Tibial nerve (tissue), 4 donors: ENCODE results near the gene C1orf116. TPM values are rescaled to one million over a fixed set of nuclear protein-coding genes. Genes with fewer than 3 reads are reported as not detected.

Experiments used
- DNase-seq, 2 donors: peaks; one replicate each; pipeline ENCODE4 v3.0.0-alpha.2; 2019; ENCODE audit warnings: low spot score in 2 of 2
- H3K27ac ChIP-seq, 4 donors: fragments of 200-600 bp; sonication (generic) in 3 of 4; one replicate each; pipeline ENCODE4 v1.5.1; 2017 to 2019; ENCODE audit warnings: mild to moderate bottlenecking in 1 of 4
- H3K27me3 ChIP-seq, 2 donors: fragments of 200-600 bp; sonication (generic) in 1 of 2; one replicate each; pipeline versions ENCODE4 v1.5.1 to v1.6.0; 2017 to 2019
- H3K36me3 ChIP-seq, 3 donors: fragments of 200-600 bp; sonication (generic); one replicate each; pipeline ENCODE4 v1.5.1; 2018 to 2019
- H3K4me1 ChIP-seq, 4 donors: fragments of 200-600 bp; sonication (generic) in 3 of 4; one replicate each; pipeline ENCODE4 v1.5.1; 2017 to 2019
- H3K4me3 ChIP-seq, 4 donors: fragments of 200-600 bp; sonication (generic) in 3 of 4; one replicate each; pipeline ENCODE4 v1.5.1; 2017 to 2019; ENCODE audit warnings: mild to moderate bottlenecking in 1 of 4, moderate library complexity in 1 of 4
- H3K9me3 ChIP-seq, 4 donors: fragments of 200-600 bp; sonication (generic) in 3 of 4; one replicate each; pipeline ENCODE4 v1.5.1; 2017 to 2019
- CTCF ChIP-seq, 5 experiments: fragments of 200-600 bp in 3 of 5; fragments of 450-650 bp in 2 of 5; sonication (generic) in 3 of 5; IDR thresholded peaks; one replicate each; pipeline ENCODE4 v1.5.1; 2016 to 2019; ENCODE audit warnings: antibody characterized with exemption in 5 of 5, mild to moderate bottlenecking in 3 of 5, moderate library complexity in 2 of 5
- EP300 ChIP-seq, 2 donors: sonication (generic); formaldehyde crosslinking; IDR thresholded peaks; one replicate each; pipeline ENCODE4 v1.6.1; 2017; ENCODE audit warnings: antibody characterized with exemption in 2 of 2, mild to moderate bottlenecking in 1 of 2
- POLR2A ChIP-seq, 2 donors: fragments of 450-650 bp; IDR thresholded peaks; one replicate each; pipeline ENCODE4 v1.6.1; 2017; ENCODE audit warnings: antibody characterized with exemption in 2 of 2, mild to moderate bottlenecking in 2 of 2, moderate library complexity in 2 of 2
- WGBS, 2 donors: methylation state at CpG; one replicate each; pipeline ENCODE4 v1.1.5; 2018; 5-methylcytosine and 5-hydroxymethylcytosine counted together
- total RNA-seq, 4 donors: library from RNA; depleted of rRNA; stranded (reverse); fragments of >200 nt; gene quantifications; one replicate each; pipeline ENCODE4 v1.1.0, GENCODE V29; 2016

C1orf116 gene
- total RNA-seq, 4 donors from 2014 or later, result 0.44 TPM; not detected in 3

DNA sequence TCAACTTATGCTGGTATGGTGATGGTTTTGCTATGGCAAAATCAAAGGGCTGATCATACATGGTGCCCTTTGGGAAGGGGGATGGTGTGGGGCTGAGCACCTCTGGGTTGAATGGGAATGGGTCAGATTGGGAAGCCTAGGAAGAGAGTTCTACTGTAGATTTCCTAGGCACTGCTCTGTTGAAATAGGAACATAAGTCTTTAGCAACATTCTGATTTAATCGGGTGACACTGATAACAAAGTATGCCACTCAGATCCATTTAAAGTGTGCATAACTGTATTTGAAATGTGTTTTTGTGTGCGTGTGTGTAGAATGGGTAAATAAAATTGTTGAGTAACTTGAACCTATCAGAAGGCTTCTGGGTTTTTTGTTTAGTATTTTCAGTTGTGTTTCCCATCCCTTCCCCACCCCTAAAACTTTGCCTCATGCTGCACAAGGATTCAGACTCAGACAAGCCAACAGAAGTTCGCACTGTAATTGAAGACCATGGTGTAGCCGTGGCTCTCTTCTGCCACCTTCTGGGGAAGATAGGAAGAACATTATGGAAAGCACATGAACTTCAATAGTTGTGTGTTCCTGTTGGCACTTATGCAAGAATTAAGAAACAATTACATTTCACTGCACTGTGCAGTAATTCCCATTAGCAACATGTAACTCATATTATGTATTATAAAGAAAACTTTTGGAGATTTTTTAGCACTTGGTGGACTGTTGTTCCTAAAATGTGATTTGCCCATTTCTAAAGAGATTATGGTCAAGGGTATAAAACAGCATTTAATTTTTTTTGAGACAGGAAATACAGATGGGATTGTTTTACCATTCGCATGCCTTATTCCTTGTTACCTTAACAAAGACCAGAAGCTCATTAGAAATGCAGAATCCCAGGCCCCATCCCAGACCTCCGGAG, 45.2 kb upstream of the C1orf116 start:
- Histone ChIP-seq H3K27ac (peak overlapping the region in 3 of 4 donors; percentile 29 to 53 (median 33)), H3K27me3 (no peaks in the 10 kb centered on the region), H3K4me1 (peaks cover 0 to 5% (median 0%) of the 10 kb centered on the region in 4 donors), H3K4me3 (no peak overlapping the region), H3K36me3 (peaks cover 0 to 24% (median 0%) of the 10 kb centered on the region in 3 donors), H3K9me3 (no peaks in the 10 kb centered on the region)
- WGBS, 2 donors, result 35 to 42% methylated on average over 6 of the region's 6 CpGs
- peak; percentile 26 to 90 for DNase-seq
- TF ChIP-seq POLR2A (IDR thresholded peaks at IDR 0.05), result no peak
- TF ChIP-seq CTCF (IDR thresholded peaks at IDR 0.05), result peak; percentile 76 to 91 (median 88)
- TF ChIP-seq EP300 (IDR thresholded peaks at IDR 0.05), result peak in 1 of 2 donors; percentile 64

DNA sequence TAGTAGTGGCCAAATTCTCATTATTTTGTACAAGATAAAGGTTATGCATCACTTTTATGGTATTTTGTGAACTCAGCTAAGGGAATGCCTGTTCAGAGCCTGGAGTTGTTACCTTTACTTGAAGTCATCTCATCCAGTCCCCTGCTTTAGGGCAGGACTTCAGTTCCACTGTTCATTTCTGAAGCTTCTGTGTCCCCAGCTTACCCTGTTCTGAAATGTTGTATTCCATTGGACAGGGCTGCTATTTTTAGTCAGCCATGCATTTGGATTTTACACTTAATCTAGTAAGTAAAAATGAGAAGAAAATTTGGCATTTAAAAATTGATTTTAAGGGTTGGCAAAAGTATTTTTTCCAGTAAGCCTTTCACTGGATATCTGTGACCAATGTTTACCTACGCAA, 44.5 kb upstream of the C1orf116 start:
- no peak for DNase-seq
- Histone ChIP-seq H3K4me3 (no peak overlapping the region), H3K27me3 (no peaks in the 10 kb centered on the region), H3K36me3 (peaks cover 0 to 31% (median 0%) of the 10 kb centered on the region in 3 donors), H3K4me1 (peaks cover 0 to 5% (median 0%) of the 10 kb centered on the region in 4 donors), H3K27ac (peak overlapping the region in 2 of 4 donors; percentile 29 to 33), H3K9me3 (no peaks in the 10 kb centered on the region)
- 95 to 98% methylated on average over 1 of the region's 1 CpG for WGBS, 2 donors
- TF ChIP-seq POLR2A (IDR thresholded peaks at IDR 0.05) (no peak), EP300 (IDR thresholded peaks at IDR 0.05) (no peak), CTCF (IDR thresholded peaks at IDR 0.05) (no peak)

DNA sequence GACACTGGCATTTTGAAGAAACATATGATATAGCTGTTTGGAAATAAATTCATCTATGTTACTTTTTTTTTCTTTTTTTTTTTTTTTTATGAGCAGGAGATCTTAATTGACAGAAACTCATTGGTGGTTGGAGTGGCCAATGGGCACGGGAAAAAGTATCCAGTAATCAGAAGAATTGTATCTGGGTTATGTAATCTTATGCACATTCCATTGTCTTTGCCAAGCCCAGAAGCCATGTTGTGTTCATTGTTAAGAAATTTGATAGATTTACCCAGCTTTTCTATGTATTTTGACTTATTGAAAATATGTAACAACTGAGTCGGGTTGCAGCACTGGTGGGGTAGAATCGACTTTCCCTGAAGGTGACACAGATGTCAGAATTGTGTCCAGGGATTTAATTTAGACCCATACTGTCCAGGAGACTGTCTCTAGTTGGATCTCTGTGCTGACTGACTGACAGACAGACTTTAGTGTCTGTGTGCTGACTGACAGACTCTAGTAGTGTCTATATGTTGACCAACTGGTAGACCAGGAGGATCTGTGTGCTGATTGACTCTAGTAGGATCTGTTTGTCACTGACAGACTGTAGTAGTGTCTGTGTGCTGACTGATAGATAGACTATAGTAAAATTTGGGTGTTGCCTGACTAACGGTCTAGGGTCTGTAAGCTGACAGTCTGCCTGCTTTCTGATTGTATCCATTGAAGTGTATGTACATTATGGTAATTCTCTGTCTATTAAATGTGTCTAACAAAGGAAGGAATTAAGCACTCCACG, 43.8 kb upstream of the C1orf116 start:
- H3K4me1 ChIP-seq, result peaks cover 0 to 5% (median 0%) of the 10 kb centered on the region in 4 donors
- TF ChIP-seq POLR2A (IDR thresholded peaks at IDR 0.05) (no peak), EP300 (IDR thresholded peaks at IDR 0.05) (no peak)
- H3K9me3 ChIP-seq, result no peaks in the 10 kb centered on the region
- no peak for DNase-seq
- no peak overlapping the region for H3K4me3 ChIP-seq
- WGBS, 2 donors, result 62 to 74% methylated on average over 5 of the region's 5 CpGs
- peaks cover 0 to 37% (median 0%) of the 10 kb centered on the region in 3 donors for H3K36me3 ChIP-seq
- no peaks in the 10 kb centered on the region for H3K27me3 ChIP-seq
- no peak overlapping the region for H3K27ac ChIP-seq

GRCh38 chr1:207073906-207074820, 41.6 kb upstream of the C1orf116 start:
- DNase-seq, result no peak
- Histone ChIP-seq H3K27ac (no peak overlapping the region), H3K36me3 (peaks cover 0 to 45% (median 0%) of the 10 kb centered on the region in 3 donors), H3K27me3 (no peaks in the 10 kb centered on the region), H3K4me1 (peaks cover 0 to 5% (median 0%) of the 10 kb centered on the region in 4 donors), H3K9me3 (no peaks in the 10 kb centered on the region), H3K4me3 (no peak overlapping the region)
- WGBS, 2 donors, result 69 to 72% methylated on average over 4 of the region's 4 CpGs
- no peak for TF ChIP-seq POLR2A (IDR thresholded peaks at IDR 0.05)
- TF ChIP-seq EP300 (IDR thresholded peaks at IDR 0.05), result no peak
- TF ChIP-seq CTCF (IDR thresholded peaks at IDR 0.05), result no peak

- 87 to 91% methylated on average over 8 of the region's 8 CpGs for WGBS, 2 donors
- peaks cover 0 to 59% (median 6%) of the 10 kb centered on the region in 3 donors for H3K36me3 ChIP-seq
- H3K4me1 ChIP-seq, result no peaks in the 10 kb centered on the region
- no peak for DNase-seq
- TF ChIP-seq CTCF (IDR thresholded peaks at IDR 0.05) (no peak), EP300 (IDR thresholded peaks at IDR 0.05) (no peak), POLR2A (IDR thresholded peaks at IDR 0.05) (no peak)
- no peaks in the 10 kb centered on the region for H3K27me3 ChIP-seq
- H3K27ac ChIP-seq, result no peak overlapping the region
- no peak overlapping the region for H3K4me3 ChIP-seq
- H3K9me3 ChIP-seq, result no peaks in the 10 kb centered on the region
Observed at GRCh38 chr1:207072233-207072632, 39.7 kb upstream of the C1orf116 start.
